SW480 (cell line): ENCODE results near the gene EIF3J.
A peak's percentile ranks its signal among the peaks of the same experiment; 100 is the strongest.
"Not testable (repeated sequence)": the region's sequence is repeated elsewhere in the genome, so short reads cannot be mapped to it uniquely, and the experiment has no call there.

Experiments used
- DNase-seq: peaks from one replicate; pipeline ENCODE4 v3.0.0-alpha.2; 2016; ENCODE audit warnings: low spot score

Gene EIF3J

DNA sequence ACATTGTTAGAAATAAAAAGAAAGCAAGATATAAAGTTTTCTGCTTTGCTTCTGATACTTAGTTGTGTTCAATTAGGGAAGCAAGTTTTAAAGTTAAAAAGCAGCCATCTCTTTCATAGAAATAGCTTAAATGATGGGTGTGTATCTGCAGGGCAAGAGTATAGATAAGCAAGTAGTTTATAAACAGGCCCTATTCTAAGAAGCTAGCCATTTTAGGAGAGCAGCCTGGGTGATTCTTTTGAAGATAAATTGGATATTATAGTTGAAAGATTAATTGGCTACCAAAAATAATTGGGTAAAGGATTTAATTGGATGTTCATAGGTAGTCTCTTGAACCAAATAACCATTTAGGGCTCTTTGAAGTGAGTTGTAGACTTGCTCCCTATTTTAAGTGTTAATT is 5.6 kb downstream of the EIF3J start:
- DNase-seq: no peak

- DNase-seq: not testable (repeated sequence)
Observed at GRCh38 chr15:44544745-44545144, 7.8 kb downstream of the EIF3J start.

DNA sequence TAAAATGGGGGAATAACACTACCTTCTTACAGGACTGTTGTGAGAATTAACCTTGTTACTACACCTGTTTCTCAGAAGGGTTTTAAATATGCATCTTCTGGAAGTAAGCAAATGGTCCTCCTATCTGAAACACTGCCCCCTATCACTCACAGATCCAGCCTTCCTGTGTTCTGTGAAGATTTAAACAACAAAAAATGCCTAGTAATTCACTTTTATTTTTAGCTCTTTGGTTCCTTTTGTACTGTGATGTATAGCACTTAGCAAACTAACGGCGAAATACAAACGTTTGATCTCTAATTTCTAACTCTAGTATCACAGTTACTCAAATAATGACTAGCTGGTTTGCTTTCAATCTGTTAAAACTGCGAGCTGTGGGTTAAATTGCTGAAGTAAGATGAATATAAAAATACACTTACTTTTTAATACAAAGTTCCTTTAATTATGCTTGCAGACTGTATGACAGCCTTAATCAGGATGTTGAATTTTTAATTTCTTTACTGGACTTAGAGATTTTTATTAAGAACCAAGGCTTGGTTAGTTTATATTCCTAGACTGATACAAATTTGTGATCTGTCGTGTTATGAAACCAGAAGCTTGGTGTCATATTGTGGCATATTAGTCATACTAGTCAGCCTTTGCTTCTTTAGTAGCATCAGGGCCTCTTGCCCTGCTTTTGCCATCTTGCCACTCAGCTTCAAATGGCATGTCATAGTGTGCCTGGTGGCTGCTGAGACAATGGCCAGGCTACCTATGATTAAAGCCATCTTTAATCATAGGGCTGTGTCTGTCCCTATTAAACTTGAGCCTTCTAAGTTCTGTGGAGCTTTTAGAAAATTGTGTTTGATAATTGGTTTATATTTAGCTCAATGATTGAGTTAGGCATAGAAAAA is 9.2 kb downstream of the EIF3J start:
- no peak for DNase-seq

- not testable (repeated sequence) for DNase-seq
Observed at GRCh38 chr15:44549152-44549551, 12.2 kb downstream of the EIF3J start.

DNA sequence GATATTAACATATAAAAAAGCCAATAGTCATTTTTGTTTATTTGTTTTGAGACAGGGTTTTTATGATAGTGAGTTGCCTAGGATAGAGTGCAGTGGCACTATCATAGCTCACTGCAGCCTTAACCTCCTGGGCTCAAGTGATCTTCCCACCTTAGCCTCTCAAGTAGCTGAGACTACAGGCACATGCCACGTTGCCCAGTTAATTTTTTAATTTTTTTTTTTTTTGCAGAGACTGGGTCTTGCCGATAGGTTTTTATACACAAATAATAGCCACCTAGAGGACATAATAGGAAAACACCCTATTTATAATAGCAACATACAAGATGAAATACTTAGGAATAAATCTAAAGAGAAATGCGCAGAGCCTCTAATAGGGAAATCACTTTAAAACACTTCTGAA is 13.3 kb downstream of the EIF3J start:
- peak; percentile 40 for DNase-seq

DNA sequence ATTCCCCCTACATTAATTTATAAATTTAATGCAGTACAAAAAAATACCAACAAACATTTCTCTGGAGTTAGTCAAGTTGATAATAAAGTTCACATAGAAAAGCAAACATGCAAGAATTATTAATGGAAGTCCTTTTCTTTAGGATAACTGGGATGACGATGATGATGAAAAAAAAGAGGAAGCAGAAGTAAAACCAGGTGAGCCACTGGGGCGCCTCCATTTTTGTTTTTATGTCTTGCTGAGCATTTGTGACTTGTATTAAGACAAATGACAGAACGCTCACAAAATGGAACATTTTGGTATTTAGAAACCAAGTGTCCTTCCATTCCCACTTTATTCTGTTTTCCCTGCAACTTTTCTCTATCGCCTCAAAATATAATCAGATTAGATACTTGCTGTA is 13.8 kb downstream of the EIF3J start:
- no peak for DNase-seq

- no peak for DNase-seq
Observed at GRCh38 chr15:44554934-44555723, 18.2 kb downstream of the EIF3J start.

DNA sequence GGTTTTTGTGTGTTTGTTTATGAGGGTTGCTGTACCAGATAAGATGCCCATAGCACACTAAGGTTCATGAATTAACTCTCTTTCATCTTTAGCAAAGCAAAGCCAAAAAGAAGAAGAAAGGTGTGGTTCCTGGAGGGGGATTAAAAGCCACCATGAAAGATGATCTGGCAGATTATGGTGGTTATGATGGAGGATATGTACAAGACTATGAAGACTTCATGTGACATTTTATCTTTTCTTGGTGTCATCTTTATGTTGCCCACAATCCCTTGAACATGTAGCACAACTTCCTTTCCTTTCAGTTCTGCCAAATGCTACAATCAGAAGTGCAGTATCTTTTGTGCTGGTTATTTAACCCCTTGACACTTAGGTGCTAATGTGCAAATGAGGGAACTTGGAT is 24.0 kb downstream of the EIF3J start:
- not testable (repeated sequence) for DNase-seq

DNA sequence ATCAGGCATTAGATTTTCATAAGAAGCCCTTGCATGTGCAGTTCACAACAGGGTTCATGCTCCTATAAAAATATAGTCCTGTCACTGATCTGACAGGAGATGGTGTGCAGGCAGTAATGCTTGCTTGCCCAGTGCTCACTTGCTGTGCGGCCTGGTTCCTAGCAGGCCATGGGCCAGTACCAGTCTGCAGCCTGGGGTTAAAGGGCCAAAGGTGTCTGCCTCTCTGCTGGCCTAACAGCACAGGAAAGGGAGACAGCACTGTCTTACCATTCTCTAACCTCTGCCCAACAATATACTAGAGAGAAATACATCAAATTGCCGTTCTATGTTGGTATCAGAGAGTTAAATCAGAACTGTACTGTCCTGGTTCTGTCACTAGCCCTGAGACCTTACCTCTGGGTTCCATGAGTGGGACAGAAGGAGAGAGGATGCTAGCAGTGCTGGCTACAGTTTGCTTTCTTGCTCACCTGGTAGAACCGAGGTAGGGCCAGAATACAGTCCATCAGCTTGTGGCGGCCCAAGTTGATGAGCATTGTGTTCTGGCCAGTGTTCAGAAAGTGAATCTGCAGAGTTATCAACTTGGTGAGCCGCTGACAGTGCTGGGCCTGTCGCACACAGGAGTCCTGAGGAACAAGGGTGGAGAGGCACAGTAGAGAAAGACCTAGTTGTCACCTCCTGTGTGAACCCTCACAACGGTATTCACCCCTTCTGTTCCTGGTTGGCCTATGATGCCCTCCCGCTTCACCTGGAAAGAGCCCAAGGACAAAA is 28.6 kb downstream of the EIF3J start:
- DNase-seq: no peak

DNA sequence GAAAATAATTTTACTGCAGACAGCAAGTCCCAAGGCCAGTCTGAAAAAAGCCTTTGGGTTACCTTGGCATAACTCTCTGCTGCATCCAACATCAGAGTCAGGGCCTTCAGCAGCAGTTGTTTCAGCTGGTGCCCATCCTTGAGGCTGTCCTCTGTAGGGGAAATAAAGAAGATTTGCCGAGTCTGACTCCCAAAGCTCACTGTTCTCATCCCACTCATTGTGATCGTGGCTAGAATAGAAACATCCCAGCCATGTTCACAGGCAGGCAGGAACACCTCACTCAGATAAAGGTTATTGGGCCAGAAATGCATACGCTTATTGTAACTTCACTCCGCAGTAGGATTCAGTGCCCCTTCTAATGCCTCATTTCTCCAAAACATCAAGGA is 29.2 kb downstream of the EIF3J start:
- no peak for DNase-seq

GRCh38 chr15:44568338-44568737 is 31.4 kb downstream of the EIF3J start:
- DNase-seq: no peak

DNA sequence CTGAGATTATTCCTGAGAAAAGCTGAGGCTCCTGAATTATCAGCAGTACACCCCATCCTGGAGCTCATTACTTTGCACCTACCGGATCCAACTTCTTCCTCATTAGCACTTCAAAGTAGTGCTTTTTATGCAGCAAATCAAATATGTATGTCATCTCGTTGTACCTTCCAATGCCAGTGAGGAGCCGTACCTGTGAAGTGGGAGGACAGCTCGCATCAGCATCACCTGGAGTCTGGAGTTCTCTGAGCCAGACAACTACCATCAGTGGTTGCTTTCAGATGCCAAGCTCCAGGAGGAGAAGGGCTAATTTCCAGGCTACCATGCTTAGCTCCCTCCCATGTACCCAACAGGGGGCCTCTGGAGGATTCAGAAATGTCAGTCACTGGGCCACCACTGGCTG is 32.4 kb downstream of the EIF3J start:
- DNase-seq: no peak

DNA sequence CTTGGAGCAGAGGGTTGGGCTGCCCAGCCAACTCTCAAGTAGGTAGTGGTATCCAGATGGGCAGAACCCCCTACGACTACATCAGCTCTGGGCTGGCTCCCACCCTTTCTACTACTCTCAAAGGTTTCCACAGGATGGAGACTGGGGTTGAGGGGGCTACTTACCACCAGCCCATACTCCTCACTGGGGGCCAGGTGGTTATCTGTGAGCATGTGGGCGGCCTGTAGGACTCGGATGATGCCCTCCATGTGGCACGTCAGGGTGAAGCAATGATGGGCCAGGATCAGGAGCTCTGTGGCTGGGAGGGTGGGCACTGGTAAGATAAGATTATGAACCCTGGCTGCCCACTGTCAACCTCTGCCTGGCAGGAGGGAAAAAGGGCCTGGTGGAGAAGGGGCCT is 33.4 kb downstream of the EIF3J start:
- no peak for DNase-seq

GRCh38 chr15:44573386-44573785 is 36.4 kb downstream of the EIF3J start:
- DNase-seq: no peak

DNA sequence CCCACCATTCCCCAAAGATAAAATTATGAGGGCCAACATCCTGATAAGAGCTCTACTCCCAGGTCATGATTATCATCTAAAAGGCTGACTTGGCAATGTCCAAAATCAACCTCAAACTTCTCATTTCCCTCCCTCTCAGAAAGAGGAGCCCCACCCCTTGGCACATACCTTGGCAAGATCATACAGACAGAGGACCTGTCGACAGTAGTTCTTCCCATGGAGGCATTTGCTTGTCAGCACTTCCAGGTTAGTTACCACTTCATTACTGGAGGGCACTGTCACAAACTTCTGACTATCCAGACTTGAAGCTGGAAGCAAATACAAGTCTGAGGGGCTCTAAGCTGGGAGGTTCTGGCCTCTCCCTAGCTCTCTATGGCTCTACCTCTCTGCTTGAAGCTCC is 37.8 kb downstream of the EIF3J start:
- DNase-seq: no peak

GRCh38 chr15:44580105-44580504 is 43.2 kb downstream of the EIF3J start:
- no peak for DNase-seq

DNA sequence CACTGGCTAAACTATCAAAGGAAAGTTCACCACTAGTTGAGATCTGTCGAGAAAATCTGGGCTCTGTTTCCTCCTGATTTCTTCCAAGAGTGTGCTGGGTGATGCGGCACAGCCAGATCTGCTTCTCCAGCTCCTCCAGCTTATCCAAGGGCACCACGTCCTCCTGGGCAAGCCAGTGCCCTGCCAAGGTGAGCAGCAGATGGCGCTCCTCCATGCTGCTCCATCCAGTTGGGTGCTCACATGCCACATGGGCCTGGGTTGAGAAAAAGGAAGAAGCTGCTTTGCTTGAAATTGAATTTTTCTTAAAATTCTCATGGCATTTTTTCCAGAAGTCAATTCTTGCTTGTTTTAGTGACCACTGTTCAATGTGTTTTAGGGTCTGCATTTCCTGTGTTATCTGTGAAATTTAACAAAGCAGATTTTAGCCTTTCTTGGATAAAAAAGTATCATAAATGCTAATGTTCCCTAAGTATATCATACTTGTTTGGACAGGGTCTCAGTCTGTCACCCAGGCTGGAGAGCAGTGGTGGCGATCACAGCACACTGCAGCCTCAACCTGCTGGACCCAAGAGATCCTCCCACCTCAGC is 47.3 kb downstream of the EIF3J start:
- DNase-seq: peak; percentile 18

- no peak for DNase-seq
Observed at GRCh38 chr15:44585633-44586032, 48.7 kb downstream of the EIF3J start.

DNA sequence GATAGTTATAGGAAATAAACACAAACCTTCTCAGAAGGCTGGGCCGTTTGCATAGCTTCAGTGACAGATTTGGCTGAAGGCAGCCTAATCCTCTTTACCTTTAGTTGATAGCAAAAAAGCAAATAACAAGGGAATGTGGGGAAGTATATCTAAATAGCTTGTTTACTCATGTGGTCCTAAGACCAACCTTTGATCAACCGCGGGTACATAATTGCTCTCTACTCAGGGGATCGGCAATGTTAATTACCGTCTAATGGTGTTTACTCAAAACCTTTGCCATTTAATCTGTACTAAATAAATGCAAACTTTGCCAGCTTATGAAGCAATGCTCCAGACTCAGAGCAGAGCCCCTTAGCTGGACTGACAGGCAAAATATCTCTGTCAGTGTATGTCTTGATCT is 51.6 kb downstream of the EIF3J start:
- DNase-seq: peak; percentile 17

GRCh38 chr15:44591326-44591725 is 54.4 kb downstream of the EIF3J start:
- no peak for DNase-seq

DNA sequence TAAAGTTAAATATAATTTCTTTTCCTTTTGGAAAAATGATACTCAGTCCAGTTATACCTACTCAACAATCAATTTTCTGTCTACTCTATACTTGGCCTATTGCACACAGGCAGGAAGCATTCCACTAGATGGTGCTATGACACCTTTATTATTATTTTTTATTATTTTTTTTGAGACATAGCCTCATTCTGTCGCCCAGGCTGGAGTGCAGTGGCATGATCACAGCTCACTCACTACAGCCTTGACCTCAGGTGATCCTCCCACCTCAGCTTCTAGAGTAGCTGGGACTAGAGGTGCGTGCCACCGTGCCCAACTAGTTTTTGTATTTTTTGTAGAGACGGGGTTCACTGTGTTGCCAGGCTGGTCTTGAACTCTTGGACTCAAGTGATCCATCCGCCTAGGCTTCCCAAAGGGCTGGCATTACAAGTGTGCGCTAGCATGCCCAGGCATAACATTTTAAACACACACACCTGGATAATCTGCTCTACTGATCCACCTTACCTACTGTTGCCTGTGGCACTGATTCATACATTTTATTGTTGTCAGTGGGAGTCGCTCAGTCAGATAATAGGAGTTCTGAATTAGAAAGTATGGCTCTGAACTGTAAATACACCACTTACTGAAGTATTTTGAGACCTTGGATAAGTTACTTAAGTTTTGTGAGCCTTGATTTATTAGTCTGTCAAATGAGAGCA is 56.2 kb downstream of the EIF3J start:
- no peak for DNase-seq

DNA sequence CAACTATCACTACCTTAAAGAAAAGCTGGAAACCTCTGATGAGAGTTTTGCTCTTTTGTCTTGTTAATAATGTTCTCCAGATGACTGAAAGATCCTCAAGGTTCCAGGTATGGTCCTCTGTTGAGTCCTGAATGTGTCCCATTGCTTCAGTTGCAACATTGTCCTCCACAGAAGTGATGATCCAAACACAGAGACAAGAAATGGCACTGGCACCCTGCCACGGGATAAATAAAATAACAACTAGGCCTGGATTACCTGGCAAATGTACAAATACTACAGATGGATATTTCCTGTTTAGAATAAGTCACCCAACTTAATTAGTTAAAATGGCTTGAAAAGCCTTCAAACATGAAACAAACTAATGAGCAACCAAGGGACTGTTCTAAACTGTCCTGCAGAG is 58.3 kb downstream of the EIF3J start:
- no peak for DNase-seq
